Mammary epithelial cell (primary cell): ENCODE data around the gene PLAAT5.

Experiments used
- CTCF ChIP-seq, 2 donors: IDR thresholded peaks in 1 of 2; conservative IDR thresholded peaks in 1 of 2; 2 replicates each; pipeline ENCODE4 v1.5.1; 2011 to 2012; ENCODE audit warnings: inconsistent platforms in 2 of 2, low read length in 2 of 2, mild to moderate bottlenecking in 2 of 2, control low read depth in 1 of 2, low read depth in 1 of 2; ENCODE audit not compliant: insufficient read depth in 1 of 2; ENCODE audit errors: extremely low read depth in 1 of 2
- EZH2 ChIP-seq: IDR thresholded peaks from 2 replicates; pipeline ENCODE4 v1.6.1; 2012; ENCODE audit warnings: low read length, inconsistent platforms, borderline replicate concordance

- TF ChIP-seq CTCF (conservative IDR thresholded peaks at IDR 0.05 in 1 of 2, IDR thresholded peaks at IDR 0.05 in 1 of 2; ENCODE audit: extremely low read depth in 1 of 2, insufficient read depth in 1 of 2, low read depth in 1 of 2, low read length in 2 of 2) (no peak), EZH2 (no peak)
These were observed 32.2 kb upstream of the PLAAT5 start for GRCh38 chr11:63523151-63523550.
